GM23338 (cell line): ENCODE results near the gene BARX1. TPM values are rescaled to one million over a fixed set of nuclear protein-coding genes. Genes with fewer than 3 reads are reported as not detected.
"Not testable (repeated sequence)": the region's sequence is repeated elsewhere in the genome, so short reads cannot be mapped to it uniquely, and the experiment has no call there.

Source experiments
- ATAC-seq: fragments of 200-7000 bp; cut with Tn5 transposase; 3 replicates; pipeline ENCODE4 v1.9.1; 2020
- DNase-seq: peaks from one replicate; pipeline ENCODE4 v3.0.0-alpha.2; 2015; ENCODE audit warnings: low spot score
- H2AFZ ChIP-seq: fragments of 200-600 bp; sonication (generic); 2 replicates; pipeline ENCODE4 v1.8.0; 2016; ENCODE audit warnings: antibody characterized with exemption, mild to moderate bottlenecking, moderate library complexity
- H3F3A ChIP-seq: fragments of 200-600 bp; sonication (generic); replicated peaks from 2 replicates; pipeline ENCODE4 v1.8.0; 2017; ENCODE audit warnings: antibody characterized with exemption, mixed run types, low read depth
- H3K27ac ChIP-seq: fragments of 200-600 bp; sonication (generic); 2 replicates; pipeline ENCODE4 v1.6.1; 2016; ENCODE audit warnings: low read depth
- H3K27me3 ChIP-seq: fragments of 200-600 bp; sonication (generic); 2 replicates; pipeline ENCODE4 v1.8.0; 2016; ENCODE audit warnings: mild to moderate bottlenecking, mixed run types, moderate library complexity; ENCODE audit not compliant: insufficient read depth
- H3K36me3 ChIP-seq: fragments of 200-600 bp; sonication (generic); 2 replicates; pipeline ENCODE4 v1.8.0; 2016; ENCODE audit warnings: mild to moderate bottlenecking; ENCODE audit not compliant: insufficient read depth
- H3K4me1 ChIP-seq: fragments of 200-600 bp; sonication (generic); 2 replicates; pipeline ENCODE4 v1.8.0; 2016; ENCODE audit warnings: mild to moderate bottlenecking, moderate library complexity; ENCODE audit not compliant: insufficient read depth
- H3K4me2 ChIP-seq: fragments of 200-600 bp; sonication (generic); 2 replicates; pipeline ENCODE4 v1.7.1; 2017; ENCODE audit warnings: mixed run types
- H3K4me3 ChIP-seq: fragments of 200-600 bp; sonication (generic); 2 replicates; pipeline ENCODE4 v1.6.1; 2016; ENCODE audit warnings: mixed run types
- H3K79me2 ChIP-seq: fragments of 200-600 bp; sonication (generic); replicated peaks from 2 replicates; pipeline ENCODE4 v1.8.0; 2017; ENCODE audit warnings: mild to moderate bottlenecking; ENCODE audit not compliant: insufficient read depth
- H3K9me2 ChIP-seq: fragments of 200-600 bp; sonication (generic); 2 replicates; pipeline ENCODE4 v1.8.0; 2017; ENCODE audit not compliant: insufficient read depth
- H4K20me1 ChIP-seq: fragments of 200-600 bp; sonication (generic); replicated peaks from 2 replicates; pipeline ENCODE4 v1.8.0; 2017; ENCODE audit warnings: mild to moderate bottlenecking; ENCODE audit not compliant: insufficient read depth
- H3K27ac Mint-ChIP-seq: 2 replicates; pipeline ENCODE4 v1.8.0; 2020; ENCODE audit warnings: inconsistent platforms, mild to moderate bottlenecking, moderate library complexity, mixed read lengths
- H3K27me3 Mint-ChIP-seq: 3 replicates; pipeline ENCODE4 v1.8.0; 2022; ENCODE audit warnings: low read depth, mild to moderate bottlenecking, moderate library complexity, mixed read lengths, inconsistent platforms; ENCODE audit not compliant: insufficient read depth, poor library complexity
- H3K36me3 Mint-ChIP-seq: 3 replicates; pipeline ENCODE4 v1.8.0; 2021; ENCODE audit warnings: low read depth, mild to moderate bottlenecking, inconsistent platforms, moderate library complexity, mixed read lengths
- H3K4me1 Mint-ChIP-seq: 3 replicates; pipeline ENCODE4 v1.8.0; 2020; ENCODE audit warnings: mild to moderate bottlenecking, inconsistent platforms, mixed read lengths
- H3K4me3 Mint-ChIP-seq: 3 replicates; pipeline ENCODE4 v1.8.0; 2021; ENCODE audit warnings: moderate library complexity, mild to moderate bottlenecking, inconsistent platforms, mixed read lengths
- H3K9me3 Mint-ChIP-seq: 3 replicates; pipeline ENCODE4 v1.8.0; 2020; ENCODE audit warnings: moderate library complexity, mild to moderate bottlenecking, inconsistent platforms, mixed read lengths
- CREB1 ChIP-seq: fragments of 250-450 bp; sonication (Bioruptor Pico); IDR thresholded peaks from 2 replicates; pipeline ENCODE4 v1.5.0; 2020; ENCODE audit warnings: low read depth, mild to moderate bottlenecking, moderate library complexity
- CTCF ChIP-seq, 2 experiments: fragments of 200-600 bp in 1 of 2; sonication (generic) in 1 of 2; conservative IDR thresholded peaks; 2 replicates each; pipeline versions ENCODE4 v1.5.1 to v1.6.1; 2016 to 2017; ENCODE audit warnings: antibody characterized with exemption in 2 of 2, low read depth in 2 of 2, mild to moderate bottlenecking in 2 of 2, moderate library complexity in 1 of 2
- ETS1 ChIP-seq: IDR thresholded peaks from 2 replicates; pipeline ENCODE4 v1.6.1; 2016; ENCODE audit warnings: antibody characterized with exemption
- EZH2phosphoT487 ChIP-seq: fragments of 200-600 bp; sonication (generic); IDR thresholded peaks from one replicate; pipeline ENCODE4 v1.8.1; 2018; ENCODE audit warnings: antibody characterized with exemption; ENCODE audit not compliant: unreplicated experiment
- NANOG ChIP-seq: IDR thresholded peaks from 2 replicates; pipeline ENCODE4 v1.6.1; 2016; ENCODE audit warnings: antibody characterized with exemption, borderline replicate concordance
- POLR2AphosphoS5 ChIP-seq: IDR thresholded peaks from 2 replicates; pipeline ENCODE4 v1.6.1; 2016; ENCODE audit warnings: antibody characterized with exemption, low read depth
- REST ChIP-seq: IDR thresholded peaks from one replicate; pipeline ENCODE4 v1.6.1; 2018; ENCODE audit warnings: antibody characterized with exemption; ENCODE audit not compliant: unreplicated experiment
- STAT1 ChIP-seq: IDR thresholded peaks from one replicate; pipeline ENCODE4 v1.6.1; 2016; ENCODE audit warnings: antibody characterized with exemption; ENCODE audit not compliant: unreplicated experiment
- ZNF331 ChIP-seq: fragments of 250-450 bp; sonication (Bioruptor Pico); IDR thresholded peaks from 2 replicates; pipeline ENCODE4 v1.5.0; 2020; ENCODE audit warnings: low read depth, mild to moderate bottlenecking, moderate library complexity
- polyA plus RNA-seq: library from polyadenylated mRNA; unstranded; fragments of >200 nt; fragmentation: Nextera tagmentation; extraction: Ambion mirVana; gene quantifications from 2 replicates; pipeline ENCODE4 v1.2.1, GENCODE V29; 2016
- total RNA-seq: library from RNA; depleted of rRNA; stranded (reverse); fragments of >200 nt; shearing (Covaris generic); gene quantifications from 2 replicates; pipeline ENCODE4 v1.2.3, GENCODE V29; 2014

The BARX1 gene
- total and polyA plus RNA-seq, 2 experiments from 2014 or later = 0.87 to 1.6 TPM

- no peak for TF ChIP-seq REST
- no peak for TF ChIP-seq CREB1 (CRISPR knock-in tag)
- TF ChIP-seq POLR2AphosphoS5 = no peak
- TF ChIP-seq STAT1 = no peak
- TF ChIP-seq ETS1 = no peak
- TF ChIP-seq CTCF (conservative IDR thresholded peaks at IDR 0.05; ENCODE audit: low read depth in 2 of 2) = no peak
- no peak for TF ChIP-seq EZH2phosphoT487
- TF ChIP-seq NANOG = no peak
- no peak for TF ChIP-seq ZNF331
These were observed 14.2 kb downstream of the BARX1 start (continued) for GRCh38 chr9:93940951-93941350.

GRCh38 chr9:93939589-93939988 lies 15.6 kb downstream of the BARX1 start:
- not testable (repeated sequence) for H3K9me3 Mint-ChIP-seq, H2AFZ ChIP-seq, H4K20me1 ChIP-seq, H3K36me3 ChIP-seq, H3K79me2 ChIP-seq, H3K9me2 ChIP-seq, H3K4me2 ChIP-seq, H3K27ac ChIP-seq, ATAC-seq, H3K36me3 Mint-ChIP-seq, H3K4me1 ChIP-seq, H3K4me3 Mint-ChIP-seq, H3F3A ChIP-seq, H3K4me3 ChIP-seq, H3K27ac Mint-ChIP-seq, DNase-seq
- H3K4me1 Mint-ChIP-seq = peaks cover 11% of the 10 kb centered on the region
- peaks cover 47% of the 10 kb centered on the region for H3K27me3 Mint-ChIP-seq
- H3K27me3 ChIP-seq = peaks cover 32% of the 10 kb centered on the region
